Activated naive CD8-positive, alpha-beta T cell treated with anti-CD3 and anti-CD28 coated beads, Interleukin-2, amount 50 U/mL, for 24 hours (primary cell): ENCODE measurements around the gene GOLGA6B.
"Not testable (repeated sequence)": the region's sequence is repeated elsewhere in the genome, so short reads cannot be mapped to it uniquely, and the experiment has no call there.

Source experiments
- ATAC-seq: fragments of 150-1000 bp; cut with Tn5 transposase; one replicate; pipeline ENCODE4 v1.10.0; 2021
- DNase-seq: peaks from one replicate; pipeline ENCODE4 v3.0.0; 2021
- H3K27ac Mint-ChIP-seq: one replicate; pipeline ENCODE4 v1.8.0; 2021; ENCODE audit warnings: mild to moderate bottlenecking, mixed read lengths
- H3K27me3 Mint-ChIP-seq: one replicate; pipeline ENCODE4 v1.8.0; 2021; ENCODE audit warnings: mixed read lengths
- H3K36me3 Mint-ChIP-seq: one replicate; pipeline ENCODE4 v1.8.0; 2021; ENCODE audit warnings: low read depth, mixed read lengths
- H3K4me1 Mint-ChIP-seq: one replicate; pipeline ENCODE4 v1.8.0; 2021; ENCODE audit warnings: mixed read lengths
- H3K4me3 Mint-ChIP-seq: one replicate; pipeline ENCODE4 v1.8.0; 2021; ENCODE audit warnings: mild to moderate bottlenecking, moderate library complexity, mixed read lengths
- H3K9me3 Mint-ChIP-seq: one replicate; pipeline ENCODE4 v1.8.0; 2021; ENCODE audit warnings: mixed read lengths

The GOLGA6B gene

GRCh38 chr15:72639759-72640483, 14.6 kb upstream of the GOLGA6B start:
- H3K4me3 Mint-ChIP-seq, H3K36me3 Mint-ChIP-seq, DNase-seq, H3K27me3 Mint-ChIP-seq, H3K9me3 Mint-ChIP-seq, ATAC-seq, H3K27ac Mint-ChIP-seq, H3K4me1 Mint-ChIP-seq: not testable (repeated sequence)

GRCh38 chr15:72642271-72642670, 12.2 kb upstream of the GOLGA6B start:
- not testable (repeated sequence) for H3K27me3 Mint-ChIP-seq, H3K9me3 Mint-ChIP-seq, ATAC-seq, H3K27ac Mint-ChIP-seq, H3K36me3 Mint-ChIP-seq, DNase-seq, H3K4me3 Mint-ChIP-seq, H3K4me1 Mint-ChIP-seq

GRCh38 chr15:72648631-72649253, 5.8 kb upstream of the GOLGA6B start:
- not testable (repeated sequence) for H3K36me3 Mint-ChIP-seq, ATAC-seq, H3K4me1 Mint-ChIP-seq, H3K4me3 Mint-ChIP-seq, H3K27me3 Mint-ChIP-seq, DNase-seq, H3K27ac Mint-ChIP-seq, H3K9me3 Mint-ChIP-seq

- H3K9me3 Mint-ChIP-seq, ATAC-seq, H3K4me1 Mint-ChIP-seq, H3K36me3 Mint-ChIP-seq, H3K27ac Mint-ChIP-seq, DNase-seq, H3K27me3 Mint-ChIP-seq, H3K4me3 Mint-ChIP-seq: not testable (repeated sequence)
Observed at GRCh38 chr15:72656014-72656413, 1.5 kb downstream of the GOLGA6B start.

GRCh38 chr15:72661081-72661480, 6.6 kb downstream of the GOLGA6B start:
- not testable (repeated sequence) for H3K27ac Mint-ChIP-seq, H3K4me3 Mint-ChIP-seq, H3K27me3 Mint-ChIP-seq, ATAC-seq, DNase-seq, H3K4me1 Mint-ChIP-seq, H3K9me3 Mint-ChIP-seq, H3K36me3 Mint-ChIP-seq

GRCh38 chr15:72663931-72664330, 9.4 kb downstream of the GOLGA6B start:
- H3K27me3 Mint-ChIP-seq, H3K27ac Mint-ChIP-seq, DNase-seq, H3K9me3 Mint-ChIP-seq, H3K4me1 Mint-ChIP-seq, H3K4me3 Mint-ChIP-seq, H3K36me3 Mint-ChIP-seq, ATAC-seq: not testable (repeated sequence)

- ATAC-seq, H3K27ac Mint-ChIP-seq: not testable (repeated sequence)
Observed at GRCh38 chr15:72665706-72666105, 11.2 kb downstream of the GOLGA6B start.

GRCh38 chr15:72669803-72670202, 15.3 kb downstream of the GOLGA6B start:
- H3K36me3 Mint-ChIP-seq, ATAC-seq, H3K4me3 Mint-ChIP-seq, H3K9me3 Mint-ChIP-seq, H3K27ac Mint-ChIP-seq, DNase-seq, H3K27me3 Mint-ChIP-seq, H3K4me1 Mint-ChIP-seq: not testable (repeated sequence)

More at GRCh38 chr15:72665706-72666105, 11.2 kb downstream of the GOLGA6B start:
- H3K4me3 Mint-ChIP-seq, H3K27me3 Mint-ChIP-seq, H3K4me1 Mint-ChIP-seq, H3K9me3 Mint-ChIP-seq, DNase-seq, H3K36me3 Mint-ChIP-seq: not testable (repeated sequence)

GRCh38 chr15:72670656-72671352, 16.3 kb downstream of the GOLGA6B start:
- H3K4me3 Mint-ChIP-seq: peak overlapping the region; percentile 61
- H3K4me1 Mint-ChIP-seq, H3K9me3 Mint-ChIP-seq, H3K27ac Mint-ChIP-seq, H3K36me3 Mint-ChIP-seq: not testable (repeated sequence)
- peak; percentile 75 for DNase-seq
- peaks cover 12% of the 10 kb centered on the region for H3K27me3 Mint-ChIP-seq
- peak; percentile 96 for ATAC-seq

GRCh38 chr15:72671525-72671924, 17.0 kb downstream of the GOLGA6B start:
- Mint-ChIP-seq H3K36me3 (no peaks in the 10 kb centered on the region), H3K9me3 (no peaks in the 10 kb centered on the region), H3K4me1 (no peaks in the 10 kb centered on the region), H3K4me3 (no peak overlapping the region), H3K27me3 (peaks cover 12% of the 10 kb centered on the region), H3K27ac (no peak overlapping the region)
- ATAC-seq (no peak), DNase-seq (no peak)

- no peak overlapping the region for H3K27ac Mint-ChIP-seq
- DNase-seq (no peak), ATAC-seq (no peak)
- H3K27me3 Mint-ChIP-seq: peaks cover 20% of the 10 kb centered on the region
- no peaks in the 10 kb centered on the region for H3K9me3 Mint-ChIP-seq
- no peaks in the 10 kb centered on the region for H3K4me1 Mint-ChIP-seq
- H3K4me3 Mint-ChIP-seq: no peak overlapping the region
- H3K36me3 Mint-ChIP-seq: no peaks in the 10 kb centered on the region
Observed at GRCh38 chr15:72676838-72677237, 22.3 kb downstream of the GOLGA6B start.

GRCh38 chr15:72680931-72681330, 26.4 kb downstream of the GOLGA6B start:
- H3K27me3 Mint-ChIP-seq: peaks cover 14% of the 10 kb centered on the region
- no peak overlapping the region for H3K4me3 Mint-ChIP-seq
- H3K27ac Mint-ChIP-seq: no peak overlapping the region
- no peaks in the 10 kb centered on the region for H3K9me3 Mint-ChIP-seq
- H3K36me3 Mint-ChIP-seq: no peaks in the 10 kb centered on the region
- ATAC-seq (no peak), DNase-seq (no peak)
- peaks cover 12% of the 10 kb centered on the region for H3K4me1 Mint-ChIP-seq

GRCh38 chr15:72682772-72683171, 28.3 kb downstream of the GOLGA6B start:
- Mint-ChIP-seq H3K4me1 (peaks cover 19% of the 10 kb centered on the region), H3K9me3 (no peaks in the 10 kb centered on the region), H3K4me3 (no peak overlapping the region), H3K36me3 (no peaks in the 10 kb centered on the region), H3K27ac (no peak overlapping the region), H3K27me3 (peaks cover 6% of the 10 kb centered on the region)
- ATAC-seq: no peak
- no peak for DNase-seq

- peak; percentile 4 for DNase-seq
- no peak for ATAC-seq
- no peaks in the 10 kb centered on the region for H3K27me3 Mint-ChIP-seq
- peak overlapping the region; percentile 92 for H3K4me3 Mint-ChIP-seq
- peaks cover 22% of the 10 kb centered on the region for H3K4me1 Mint-ChIP-seq
- peak overlapping the region; percentile 85 for H3K27ac Mint-ChIP-seq
- H3K36me3 Mint-ChIP-seq: no peaks in the 10 kb centered on the region
- no peaks in the 10 kb centered on the region for H3K9me3 Mint-ChIP-seq
Observed at GRCh38 chr15:72685301-72685924, 30.9 kb downstream of the GOLGA6B start.
